ENCODE results near the gene ZNF619. TPM values are rescaled to one million over a fixed set of nuclear protein-coding genes. Genes with fewer than 3 reads are reported as not detected.

Gene ZNF619
- total RNA-seq, 1 donor from 2014 or later = 3.9 TPM

DNA sequence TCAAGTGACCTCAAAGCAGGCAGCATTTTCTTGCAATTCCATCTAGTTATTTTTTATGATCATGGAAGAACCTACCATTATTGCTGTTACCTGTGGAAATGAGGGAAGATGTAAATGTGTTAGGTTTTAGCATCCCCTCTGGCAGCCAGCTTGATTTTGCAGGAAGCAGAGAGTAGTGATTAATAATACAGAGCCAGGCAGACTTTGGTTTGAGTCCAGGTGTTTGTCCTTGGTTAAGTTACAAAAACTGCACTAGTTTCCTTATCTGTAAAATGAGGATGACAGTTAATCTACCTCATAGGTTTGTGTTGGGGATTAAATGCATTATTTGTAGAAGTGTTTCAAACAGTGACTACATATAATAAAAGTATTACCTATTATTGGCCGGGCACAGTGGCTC, 41.1 kb downstream of the ZNF619 start:
- DNase-seq (ENCODE audit: missing footprints) (no peak), ATAC-seq (no peak)
- intact Hi-C loops (cut with DNase I) = no loop called here

- DNase-seq (ENCODE audit: missing footprints) = no peak
- ATAC-seq = no peak
- intact Hi-C loops (cut with DNase I) = no loop called here
Observed at GRCh38 chr3:40518848-40519247, 41.9 kb downstream of the ZNF619 start.

- intact Hi-C loops (cut with DNase I) = loop anchor here (10.0 kb wide), 1 partner anchor 196 kb away; no protein-coding TSS in a partner anchor
Observed at GRCh38 chr3:40521254-40521653, 44.3 kb downstream of the ZNF619 start.

DNA sequence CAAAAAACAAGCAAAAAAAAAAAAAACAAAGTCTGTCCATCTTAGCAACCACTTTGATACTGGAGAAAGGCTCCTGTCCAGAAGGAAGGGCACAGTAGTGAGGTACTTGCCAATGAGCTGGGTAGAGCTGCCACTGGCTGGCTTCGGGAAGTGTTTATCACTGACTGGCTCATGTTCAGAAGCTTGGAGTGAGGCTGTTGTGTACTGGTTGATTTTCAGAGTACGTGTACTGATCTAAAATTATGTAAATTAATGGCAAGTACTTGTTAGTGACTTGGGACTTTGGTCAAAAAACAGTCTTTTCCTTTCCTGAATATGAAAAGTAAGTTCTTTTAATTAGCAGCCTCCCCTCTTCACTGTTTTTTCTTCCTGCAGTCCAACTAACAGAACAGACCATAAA, 46.9 kb downstream of the ZNF619 start:
- intact Hi-C loops (cut with DNase I) = loop anchor here (1.0 to 10.0 kb wide), 4 partner anchors 19 to 199 kb away; partner anchors contain the start of gene ZNF619
- no peak for DNase-seq (ENCODE audit: missing footprints)
- ATAC-seq = no peak

More at GRCh38 chr3:40521254-40521653, 44.3 kb downstream of the ZNF619 start:
- DNase-seq (ENCODE audit: missing footprints) (no peak), ATAC-seq (no peak)

- ATAC-seq = peak; percentile 10
- intact Hi-C loops (cut with DNase I) = loop anchor here (1.0 to 10.0 kb wide), 4 partner anchors 19 to 199 kb away; partner anchors contain the start of gene ZNF619
- no peak for DNase-seq (ENCODE audit: missing footprints)
Observed at GRCh38 chr3:40524222-40524567, 47.3 kb downstream of the ZNF619 start.

DNA sequence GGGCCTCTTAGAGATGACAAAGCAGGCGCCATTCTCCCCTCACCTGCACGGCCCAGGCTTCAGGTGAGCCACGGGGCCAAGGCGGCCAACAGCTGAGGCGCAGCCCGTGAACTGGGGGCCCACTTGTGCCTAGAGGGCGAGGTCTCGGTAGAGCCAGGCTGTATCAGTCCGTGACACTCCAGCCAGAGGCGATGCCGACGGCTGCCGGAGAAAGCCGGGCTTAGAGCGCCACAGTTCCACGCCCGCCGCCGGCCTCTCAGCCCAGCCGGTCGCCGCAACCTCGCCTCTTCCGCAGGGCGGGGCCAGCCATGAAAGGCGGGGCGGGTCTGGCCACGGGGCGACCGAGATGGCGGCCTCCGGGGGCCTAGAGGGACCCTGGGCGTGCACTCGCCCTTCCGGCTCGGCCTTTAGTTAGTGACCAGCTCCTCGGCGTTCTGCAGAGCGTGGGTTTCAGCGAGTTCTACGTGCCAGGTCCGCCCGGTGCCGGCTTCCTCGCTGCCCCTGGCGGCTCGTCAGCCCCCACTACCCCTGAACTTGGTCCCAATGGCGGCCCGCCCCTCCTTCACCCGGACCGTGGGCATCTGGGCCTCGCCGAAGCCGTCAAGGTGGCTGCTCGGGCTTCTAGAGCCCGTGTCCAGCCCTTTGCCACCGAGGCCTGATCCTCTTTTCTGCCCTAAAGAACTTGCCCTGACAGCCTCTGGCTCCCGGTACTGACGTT, 47.8 kb downstream of the ZNF619 start, which contains the start of gene ZNF621:
ZNF621 (plus strand) TSS at position 393 of the 718 bp plus-strand sequence. CDS start 881 bp downstream, outside the sequence.
- intact Hi-C loops (cut with DNase I) = loop anchor here (1.0 to 10.0 kb wide), 4 partner anchors 20 to 200 kb away; partner anchors contain the start of gene ZNF619
- DNase-seq (ENCODE audit: missing footprints) (peak; percentile 97), ATAC-seq (peak; percentile 100)

DNA sequence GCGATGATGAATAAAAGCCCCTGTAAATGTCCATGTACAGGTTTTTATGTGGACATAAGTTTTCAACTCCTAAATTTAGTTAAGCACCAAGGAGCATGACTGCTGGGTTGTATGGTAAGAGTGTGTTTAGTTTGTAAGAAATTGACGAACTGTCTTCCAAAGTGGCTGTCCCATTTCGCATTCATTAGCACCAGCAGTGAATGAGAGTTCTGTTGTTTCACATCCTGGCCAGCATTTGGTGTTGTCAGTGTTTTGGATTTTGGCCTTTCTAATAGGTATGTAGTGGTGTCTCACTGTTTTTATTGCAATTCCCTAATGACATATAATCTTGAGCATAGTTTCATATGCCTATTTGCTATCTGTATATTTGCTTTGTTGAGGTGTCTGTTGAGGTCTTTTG, 51.5 kb downstream of the ZNF619 start:
- no peak for DNase-seq (ENCODE audit: missing footprints)
- intact Hi-C loops (cut with DNase I) = loop anchor here (10.0 kb wide), 1 partner anchor 204 kb away; no protein-coding TSS in a partner anchor
- ATAC-seq = no peak

DNA sequence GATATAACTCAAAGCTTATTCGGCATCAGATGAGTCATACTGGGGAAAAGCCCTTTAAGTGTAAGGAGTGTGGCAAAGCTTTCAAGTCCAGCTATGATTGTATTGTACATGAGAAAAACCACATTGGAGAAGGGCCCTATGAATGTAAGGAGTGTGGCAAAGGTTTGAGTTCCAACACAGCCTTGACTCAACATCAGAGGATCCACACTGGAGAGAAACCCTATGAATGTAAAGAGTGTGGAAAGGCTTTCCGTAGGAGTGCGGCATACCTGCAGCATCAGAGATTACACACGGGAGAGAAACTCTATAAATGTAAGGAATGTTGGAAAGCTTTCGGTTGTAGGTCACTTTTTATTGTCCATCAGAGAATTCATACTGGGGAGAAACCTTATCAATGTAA, 55.3 kb downstream of the ZNF619 start:
- DNase-seq (ENCODE audit: missing footprints) (no peak), ATAC-seq (no peak)
- intact Hi-C loops (cut with DNase I) = no loop called here

GRCh38 chr3:40534283-40534682, 57.4 kb downstream of the ZNF619 start:
- intact Hi-C loops (cut with DNase I) = no loop called here
- ATAC-seq (no peak), DNase-seq (ENCODE audit: missing footprints) (no peak)

Other genes with a start within 250 kb of the ZNF619 start
- gene EIF1B, start 167.4 kb upstream of the ZNF619 start, total RNA-seq = 327 TPM
- 0.11 TPM for gene ENTPD3, start 89.9 kb upstream of the ZNF619 start, total RNA-seq
- gene RPL14, start 19.8 kb upstream of the ZNF619 start, total RNA-seq = 1,077 TPM
- 1.6 TPM for gene ZNF620, start 28.9 kb downstream of the ZNF619 start, total RNA-seq
- gene ZNF621, start 47.8 kb downstream of the ZNF619 start, total RNA-seq = 10.5 TPM

Data from Right ventricle myocardium inferior (tissue), 1 donor.